ENCODE results near the gene TMPRSS13.

TMPRSS13 gene

GRCh38 chr11:117921893-117922292 is 7.3 kb downstream of the TMPRSS13 start:
- no peak overlapping the region for H3K4me3 ChIP-seq
- TF ChIP-seq POLR2AphosphoS5 (IDR thresholded peaks at IDR 0.05; ENCODE audit: borderline replicate concordance, low read depth, low read length) (no peak), EZH2 (IDR thresholded peaks at IDR 0.05) (no peak), FOXP2 (optimal IDR thresholded peaks at IDR 0.05; ENCODE audit: control extremely low read depth, extremely low read length, insufficient read depth) (no peak)
- H3K9ac ChIP-seq (ENCODE audit: insufficient read length), result no peak overlapping the region
- no peak overlapping the region for H3K27ac ChIP-seq
- no peaks in the 10 kb centered on the region for H3K36me3 ChIP-seq (ENCODE audit: insufficient read depth, low read length)
- H3K9me3 ChIP-seq (ENCODE audit: low read depth, low read length), result no peaks in the 10 kb centered on the region
- DNase-seq (ENCODE audit: low read depth, low spot score), result no peak

- H3K9ac ChIP-seq (ENCODE audit: insufficient read length), result no peak overlapping the region
- no peak for TF ChIP-seq POLR2AphosphoS5 (IDR thresholded peaks at IDR 0.05; ENCODE audit: borderline replicate concordance, low read depth, low read length)
- TF ChIP-seq EZH2 (IDR thresholded peaks at IDR 0.05), result no peak
- no peak for TF ChIP-seq FOXP2 (optimal IDR thresholded peaks at IDR 0.05; ENCODE audit: control extremely low read depth, extremely low read length, insufficient read depth)
- H3K4me3 ChIP-seq, result no peak overlapping the region
- H3K9me3 ChIP-seq (ENCODE audit: low read depth, low read length), result no peaks in the 10 kb centered on the region
- H3K27ac ChIP-seq, result no peak overlapping the region
- H3K36me3 ChIP-seq (ENCODE audit: insufficient read depth, low read length), result no peaks in the 10 kb centered on the region
- DNase-seq (ENCODE audit: low read depth, low spot score), result no peak
Measured at GRCh38 chr11:117921456-117921855, 7.7 kb downstream of the TMPRSS13 start.

- Histone ChIP-seq H3K4me3 (no peak overlapping the region), H3K9me3 (ENCODE audit: low read depth, low read length) (no peaks in the 10 kb centered on the region), H3K36me3 (ENCODE audit: insufficient read depth, low read length) (no peaks in the 10 kb centered on the region), H3K27ac (no peak overlapping the region), H3K9ac (ENCODE audit: insufficient read length) (no peak overlapping the region)
- DNase-seq (ENCODE audit: low read depth, low spot score), result no peak
- TF ChIP-seq EZH2 (IDR thresholded peaks at IDR 0.05), result no peak
- no peak for TF ChIP-seq FOXP2 (optimal IDR thresholded peaks at IDR 0.05; ENCODE audit: control extremely low read depth, extremely low read length, insufficient read depth)
- no peak for TF ChIP-seq POLR2AphosphoS5 (IDR thresholded peaks at IDR 0.05; ENCODE audit: borderline replicate concordance, low read depth, low read length)
Measured at GRCh38 chr11:117919781-117920221, 9.4 kb downstream of the TMPRSS13 start.

GRCh38 chr11:117919341-117919740 is 9.9 kb downstream of the TMPRSS13 start:
- no peak overlapping the region for H3K4me3 ChIP-seq
- no peak overlapping the region for H3K9ac ChIP-seq (ENCODE audit: insufficient read length)
- H3K36me3 ChIP-seq (ENCODE audit: insufficient read depth, low read length), result no peaks in the 10 kb centered on the region
- H3K9me3 ChIP-seq (ENCODE audit: low read depth, low read length), result no peaks in the 10 kb centered on the region
- DNase-seq (ENCODE audit: low read depth, low spot score), result no peak
- no peak for TF ChIP-seq FOXP2 (optimal IDR thresholded peaks at IDR 0.05; ENCODE audit: control extremely low read depth, extremely low read length, insufficient read depth)
- TF ChIP-seq EZH2 (IDR thresholded peaks at IDR 0.05), result no peak
- no peak for TF ChIP-seq POLR2AphosphoS5 (IDR thresholded peaks at IDR 0.05; ENCODE audit: borderline replicate concordance, low read depth, low read length)
- no peak overlapping the region for H3K27ac ChIP-seq

GRCh38 chr11:117918366-117919255 is 10.6 kb downstream of the TMPRSS13 start:
- no peak overlapping the region for H3K4me3 ChIP-seq
- no peak overlapping the region for H3K27ac ChIP-seq
- no peak overlapping the region for H3K9ac ChIP-seq (ENCODE audit: insufficient read length)
- H3K36me3 ChIP-seq (ENCODE audit: insufficient read depth, low read length), result no peaks in the 10 kb centered on the region
- H3K9me3 ChIP-seq (ENCODE audit: low read depth, low read length), result no peaks in the 10 kb centered on the region
- TF ChIP-seq FOXP2 (optimal IDR thresholded peaks at IDR 0.05; ENCODE audit: control extremely low read depth, extremely low read length, insufficient read depth) (no peak), POLR2AphosphoS5 (IDR thresholded peaks at IDR 0.05; ENCODE audit: borderline replicate concordance, low read depth, low read length) (no peak), EZH2 (IDR thresholded peaks at IDR 0.05) (no peak)
- no peak for DNase-seq (ENCODE audit: low read depth, low spot score)

GRCh38 chr11:117917591-117918151 is 11.5 kb downstream of the TMPRSS13 start:
- Histone ChIP-seq H3K4me3 (no peak overlapping the region), H3K9me3 (ENCODE audit: low read depth, low read length) (no peaks in the 10 kb centered on the region), H3K27ac (no peak overlapping the region), H3K9ac (ENCODE audit: insufficient read length) (no peak overlapping the region), H3K36me3 (ENCODE audit: insufficient read depth, low read length) (no peaks in the 10 kb centered on the region)
- TF ChIP-seq FOXP2 (optimal IDR thresholded peaks at IDR 0.05; ENCODE audit: control extremely low read depth, extremely low read length, insufficient read depth) (no peak), POLR2AphosphoS5 (IDR thresholded peaks at IDR 0.05; ENCODE audit: borderline replicate concordance, low read depth, low read length) (no peak), EZH2 (IDR thresholded peaks at IDR 0.05) (no peak)
- DNase-seq (ENCODE audit: low read depth, low spot score), result no peak

GRCh38 chr11:117916956-117917355 is 12.2 kb downstream of the TMPRSS13 start:
- Histone ChIP-seq H3K9me3 (ENCODE audit: low read depth, low read length) (no peaks in the 10 kb centered on the region), H3K27ac (no peak overlapping the region), H3K36me3 (ENCODE audit: insufficient read depth, low read length) (no peaks in the 10 kb centered on the region), H3K4me3 (no peak overlapping the region), H3K9ac (ENCODE audit: insufficient read length) (no peak overlapping the region)
- DNase-seq (ENCODE audit: low read depth, low spot score), result no peak
- no peak for TF ChIP-seq FOXP2 (optimal IDR thresholded peaks at IDR 0.05; ENCODE audit: control extremely low read depth, extremely low read length, insufficient read depth)
- TF ChIP-seq EZH2 (IDR thresholded peaks at IDR 0.05), result no peak
- no peak for TF ChIP-seq POLR2AphosphoS5 (IDR thresholded peaks at IDR 0.05; ENCODE audit: borderline replicate concordance, low read depth, low read length)

GRCh38 chr11:117915672-117916235 is 13.4 kb downstream of the TMPRSS13 start:
- Histone ChIP-seq H3K36me3 (ENCODE audit: insufficient read depth, low read length) (no peaks in the 10 kb centered on the region), H3K4me3 (no peak overlapping the region), H3K27ac (no peak overlapping the region), H3K9me3 (ENCODE audit: low read depth, low read length) (no peaks in the 10 kb centered on the region), H3K9ac (ENCODE audit: insufficient read length) (no peak overlapping the region)
- no peak for TF ChIP-seq POLR2AphosphoS5 (IDR thresholded peaks at IDR 0.05; ENCODE audit: borderline replicate concordance, low read depth, low read length)
- no peak for TF ChIP-seq FOXP2 (optimal IDR thresholded peaks at IDR 0.05; ENCODE audit: control extremely low read depth, extremely low read length, insufficient read depth)
- no peak for TF ChIP-seq EZH2 (IDR thresholded peaks at IDR 0.05)
- DNase-seq (ENCODE audit: low read depth, low spot score), result no peak
